Endothelial cell of hepatic sinusoid (primary cell): Measurements from ENCODE around the gene RNASE13.

Source experiments
- in situ Hi-C: cut with HindIII; loops from 2 replicates; pipeline ENCODE4 v1.10.0; 2017; ENCODE audit warnings: low sequenced_read_pairs

The RNASE13 gene

DNA sequence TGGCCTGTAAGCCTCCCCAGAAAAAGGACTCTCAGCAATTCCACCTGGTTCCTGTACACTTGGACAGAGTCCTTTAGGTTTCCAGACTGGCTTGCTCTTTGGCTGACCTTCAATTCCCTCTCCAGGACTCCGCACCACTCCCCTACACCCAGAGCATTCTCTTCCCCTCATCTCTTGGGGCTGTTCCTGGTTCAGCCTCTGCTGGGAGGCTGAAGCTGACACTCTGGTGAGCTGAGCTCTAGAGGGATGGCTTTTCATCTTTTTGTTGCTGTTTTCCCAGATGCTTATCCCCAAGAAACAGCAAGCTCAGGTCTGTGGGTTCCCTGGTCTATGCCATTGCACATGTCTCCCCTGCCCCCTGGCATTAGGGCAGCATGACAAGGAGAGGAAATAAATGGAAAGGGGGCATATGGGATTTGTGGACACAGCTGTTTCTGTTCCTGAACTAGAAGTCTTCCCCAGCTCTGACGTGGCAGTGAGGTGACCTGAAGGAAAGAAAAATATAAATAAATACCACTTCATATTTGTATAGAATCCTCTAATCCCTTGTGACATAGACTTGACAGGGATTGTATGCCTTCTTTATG lies 8.9 kb upstream of the RNASE13 start:
- in situ Hi-C loops = loop anchor here (5.0 kb wide), 1 partner anchor 64 kb away; no protein-coding TSS in a partner anchor

DNA sequence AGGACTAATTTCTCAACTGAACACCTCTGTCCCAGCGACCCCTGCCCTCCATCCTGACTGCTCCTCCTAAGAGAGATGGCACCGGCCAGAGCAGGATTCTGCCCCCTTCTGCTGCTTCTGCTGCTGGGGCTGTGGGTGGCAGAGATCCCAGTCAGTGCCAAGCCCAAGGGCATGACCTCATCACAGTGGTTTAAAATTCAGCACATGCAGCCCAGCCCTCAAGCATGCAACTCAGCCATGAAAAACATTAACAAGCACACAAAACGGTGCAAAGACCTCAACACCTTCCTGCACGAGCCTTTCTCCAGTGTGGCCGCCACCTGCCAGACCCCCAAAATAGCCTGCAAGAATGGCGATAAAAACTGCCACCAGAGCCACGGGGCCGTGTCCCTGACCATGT lies 8.3 kb upstream of the RNASE13 start:
- in situ Hi-C loops = loop anchor here (5.0 kb wide), 1 partner anchor 64 kb away; no protein-coding TSS in a partner anchor

DNA sequence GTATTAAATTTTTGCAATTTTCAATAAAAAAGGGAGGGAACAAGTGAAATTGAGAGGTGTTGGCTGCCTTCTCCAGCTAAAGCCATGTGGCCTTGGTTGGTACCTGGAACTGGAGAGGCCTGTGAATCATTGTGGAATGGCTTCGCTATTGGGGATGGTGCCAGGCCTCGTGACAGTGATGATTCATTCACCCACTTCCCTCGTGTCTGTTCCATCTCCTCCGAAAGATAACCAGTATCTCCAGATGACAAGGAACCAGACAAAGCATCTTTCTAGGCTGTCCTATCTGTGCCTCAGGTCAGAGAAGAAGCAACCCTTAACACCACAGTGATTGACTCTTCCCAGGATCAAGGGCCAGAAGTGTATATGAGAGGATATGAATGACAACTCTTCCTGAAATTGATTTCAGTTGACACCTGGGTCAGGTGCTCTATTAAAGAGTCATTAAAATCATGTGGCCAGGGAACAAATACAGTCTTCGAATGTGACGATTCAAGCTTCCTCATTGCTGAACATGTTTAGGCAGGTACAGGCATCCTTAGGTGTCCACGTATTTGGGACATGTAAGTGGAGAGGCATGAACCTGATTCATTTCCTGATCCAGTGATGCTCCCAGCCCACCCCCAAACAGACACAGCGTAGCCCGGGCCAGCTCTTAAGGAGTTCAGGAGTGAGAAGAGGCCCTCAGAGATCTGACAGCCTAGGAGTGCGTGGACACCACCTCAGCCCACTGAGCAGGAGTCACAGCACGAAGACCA lies 7.2 kb upstream of the RNASE13 start, which contains the start of gene RNASE7:
Gene RNASE7 (plus strand): TSS at position 687 of the 758 bp plus-strand sequence. CDS start 631 bp downstream, outside the sequence.
- in situ Hi-C loops = loop anchor here (5.0 kb wide), 1 partner anchor 65 kb away; no protein-coding TSS in a partner anchor

DNA sequence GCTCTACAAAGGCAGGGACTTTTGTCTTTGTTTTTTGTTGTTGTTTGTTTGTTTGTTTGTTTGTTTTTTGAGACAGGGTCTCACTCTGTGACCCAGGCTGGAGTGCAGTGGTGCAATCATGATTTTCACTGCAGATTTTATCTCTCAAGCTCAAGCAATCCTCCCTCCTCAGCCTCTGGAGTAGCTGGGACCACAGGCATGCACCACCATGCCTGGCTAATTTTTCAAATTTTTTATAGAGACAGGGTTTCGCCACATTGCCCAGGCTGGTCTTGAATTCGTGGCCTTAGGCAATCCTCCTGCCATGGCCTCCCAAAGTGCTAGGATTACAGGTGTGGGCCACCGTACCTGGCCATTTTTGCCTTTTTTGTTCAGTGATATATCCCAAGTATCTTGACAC lies 6.3 kb upstream of the RNASE13 start:
- in situ Hi-C loops = loop anchor here (5.0 kb wide), 1 partner anchor 66 kb away; no protein-coding TSS in a partner anchor

DNA sequence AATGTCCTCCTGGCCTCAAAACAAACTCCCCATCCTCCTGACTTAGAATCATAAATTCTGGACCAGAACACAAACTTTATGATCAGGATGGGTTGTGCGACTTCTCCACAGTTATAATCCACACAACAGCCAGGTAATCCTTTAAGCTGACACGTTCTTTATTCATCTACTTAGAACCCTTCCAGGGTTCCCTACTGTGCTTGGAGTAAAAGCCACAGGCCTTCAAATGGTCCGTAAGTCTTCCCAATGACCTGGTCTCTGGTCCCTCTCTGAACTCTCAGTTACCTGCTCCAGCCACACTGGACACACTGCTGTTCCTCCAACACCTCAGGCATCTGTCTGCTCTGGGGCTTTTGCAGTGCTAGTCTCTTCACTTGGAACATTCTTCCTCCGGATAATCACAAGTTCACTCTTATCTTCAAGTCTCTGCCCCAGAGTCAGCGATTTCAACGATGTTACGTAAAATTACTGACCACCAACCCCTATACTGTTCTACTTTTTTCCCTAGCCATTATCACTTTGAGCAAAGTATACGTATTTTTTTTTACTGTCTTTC lies 5.8 kb upstream of the RNASE13 start:
- in situ Hi-C loops = loop anchor here (5.0 kb wide), 1 partner anchor 67 kb away; no protein-coding TSS in a partner anchor

DNA sequence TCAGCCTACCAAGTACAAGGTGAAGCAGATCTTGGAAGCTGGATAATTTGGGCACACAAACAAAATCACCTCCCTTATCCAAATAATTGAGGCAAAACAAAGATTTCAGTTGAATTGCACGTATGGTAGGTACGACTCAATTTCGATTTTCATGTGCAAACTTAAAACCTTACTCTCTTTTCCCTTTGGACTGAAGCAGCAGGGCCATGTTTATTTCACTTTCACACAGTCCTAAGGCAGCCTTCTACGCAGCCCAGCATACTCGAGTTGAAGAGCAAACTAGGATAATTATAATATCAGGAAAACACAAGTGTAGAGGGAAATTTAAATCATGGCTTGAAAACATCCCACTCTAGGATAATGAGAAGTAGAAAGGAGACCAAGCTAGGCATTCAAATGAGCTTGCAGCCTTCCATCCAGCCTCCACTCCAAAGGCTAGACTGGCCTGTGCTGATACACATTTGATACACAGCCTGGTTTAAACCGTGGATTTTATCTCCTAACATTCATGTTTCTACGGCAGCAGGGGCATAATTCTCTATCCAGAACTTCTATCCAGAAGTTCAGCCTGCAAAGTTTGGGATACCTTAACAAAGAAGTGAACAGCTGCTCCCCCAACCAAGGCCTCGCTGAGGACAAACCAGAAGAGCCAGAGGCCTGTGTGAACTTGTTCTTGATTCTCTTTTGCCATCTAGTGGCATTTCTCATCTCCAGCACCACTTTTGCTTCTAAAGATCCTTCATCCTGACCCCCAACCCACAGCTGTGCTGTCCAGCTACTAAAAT lies 5.2 kb upstream of the RNASE13 start:
- in situ Hi-C loops = loop anchor here (5.0 kb wide), 1 partner anchor 68 kb away; no protein-coding TSS in a partner anchor

DNA sequence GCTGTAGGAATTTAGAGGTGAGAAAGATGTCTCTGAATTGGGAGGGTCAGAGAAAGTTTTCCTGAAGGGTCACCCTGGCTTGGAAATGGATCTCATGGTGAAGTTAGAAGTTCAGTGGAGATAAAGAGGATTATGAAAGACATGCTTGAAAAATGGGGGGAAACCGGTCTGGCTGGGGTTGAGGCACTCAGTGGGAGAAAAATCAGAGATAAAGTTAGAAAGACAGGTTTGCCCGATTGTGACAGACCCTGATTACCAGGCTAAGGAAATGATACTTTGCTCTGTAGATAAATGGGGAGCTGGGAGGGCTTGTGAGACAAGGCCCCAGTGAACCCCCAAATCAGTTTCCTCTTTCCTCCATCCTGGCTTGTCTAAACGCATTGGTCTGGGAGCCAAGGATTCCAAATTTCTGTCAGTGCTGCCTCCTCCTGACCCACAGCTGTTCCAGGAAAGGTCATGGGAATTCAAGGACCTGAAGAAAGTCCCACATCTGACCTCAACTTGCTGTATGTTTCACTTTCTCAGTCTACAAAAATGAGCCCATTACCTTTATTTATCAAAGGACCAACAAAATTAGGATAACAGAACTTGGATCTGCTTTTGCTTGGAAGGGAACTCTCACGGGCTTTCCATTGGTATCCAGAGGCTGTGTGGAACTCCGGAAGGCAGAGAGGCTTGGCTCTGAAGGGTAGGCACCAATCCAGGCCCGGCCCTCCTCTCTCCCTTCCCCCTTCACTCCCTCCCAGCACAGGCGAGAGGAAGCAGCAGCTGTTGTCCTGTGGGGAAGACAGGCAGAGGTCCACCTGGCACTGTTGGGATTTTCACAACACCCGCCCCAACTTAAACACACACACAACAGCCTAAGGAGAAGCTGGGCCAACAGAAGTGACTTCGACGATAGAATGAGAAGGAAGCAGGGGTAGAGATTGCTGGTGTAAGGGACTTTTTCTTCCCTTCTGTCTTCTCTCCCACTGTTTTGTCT lies 4.1 kb upstream of the RNASE13 start:
- in situ Hi-C loops = no loop called here

DNA sequence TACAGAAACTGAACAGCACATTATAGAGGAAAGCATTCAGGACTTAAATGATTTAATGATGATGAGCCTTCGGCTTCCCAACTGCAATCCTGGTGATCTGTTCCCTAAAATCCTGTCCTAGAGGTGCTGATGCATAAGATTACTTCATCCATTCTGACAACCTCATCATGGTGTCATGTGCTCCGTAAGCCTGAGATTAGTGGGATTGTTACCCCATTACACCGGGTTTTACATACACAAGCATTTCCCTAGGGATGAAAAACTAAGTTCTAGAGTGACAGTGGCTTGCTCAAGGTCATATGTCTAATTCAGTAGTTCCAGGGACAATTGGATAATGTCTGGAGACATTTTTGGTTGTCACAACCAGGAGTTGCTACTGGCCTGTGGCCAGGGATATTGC lies 2.5 kb upstream of the RNASE13 start:
- in situ Hi-C loops = no loop called here

DNA sequence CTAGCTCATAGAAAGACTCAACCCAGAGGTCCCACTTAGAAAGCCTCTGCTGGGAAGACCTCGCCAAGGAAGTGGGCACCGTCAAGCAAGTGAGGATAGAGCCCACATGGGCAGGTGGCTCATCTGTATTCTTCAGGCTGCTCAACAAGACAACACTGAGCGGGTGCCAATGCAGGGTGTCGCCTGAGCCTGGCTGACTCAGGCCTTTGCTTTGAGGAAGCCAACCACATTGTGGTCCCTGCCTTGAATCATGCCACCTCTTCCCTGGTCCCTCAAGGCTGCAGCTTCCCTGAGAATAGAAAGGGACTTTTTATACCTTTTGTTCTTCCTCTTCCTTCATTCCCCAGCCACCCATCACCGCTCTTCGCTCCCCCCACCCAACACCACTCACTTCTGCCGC lies 2.1 kb upstream of the RNASE13 start:
- in situ Hi-C loops = no loop called here

DNA sequence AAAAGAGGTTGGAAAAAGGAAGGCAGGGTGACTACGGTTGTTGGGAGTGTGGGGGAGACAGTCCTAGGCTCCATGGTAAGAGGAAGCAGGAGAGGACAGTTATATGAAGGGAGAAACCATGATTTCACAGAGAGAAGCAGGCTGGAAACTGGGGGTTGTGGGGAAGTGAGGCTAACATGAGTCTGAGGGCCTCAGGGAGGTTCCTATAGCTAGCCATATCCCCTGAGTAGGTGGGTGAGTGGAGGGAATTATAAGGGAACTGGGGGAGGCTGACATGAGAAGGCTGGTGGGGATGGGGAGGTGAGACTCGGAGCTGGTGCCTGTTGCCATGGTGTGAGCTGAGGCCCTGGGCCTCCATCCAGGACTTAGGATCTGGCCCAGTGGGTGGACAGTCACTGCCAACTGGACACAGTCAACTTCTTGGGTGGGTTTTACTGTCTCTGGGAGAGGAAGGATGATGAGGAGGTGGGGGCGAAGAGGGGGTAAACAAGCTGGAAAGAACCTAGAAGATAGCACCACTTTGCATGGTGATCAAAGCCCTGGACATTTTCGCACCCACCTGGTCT lies 1.4 kb downstream of the RNASE13 start:
- in situ Hi-C loops = no loop called here

DNA sequence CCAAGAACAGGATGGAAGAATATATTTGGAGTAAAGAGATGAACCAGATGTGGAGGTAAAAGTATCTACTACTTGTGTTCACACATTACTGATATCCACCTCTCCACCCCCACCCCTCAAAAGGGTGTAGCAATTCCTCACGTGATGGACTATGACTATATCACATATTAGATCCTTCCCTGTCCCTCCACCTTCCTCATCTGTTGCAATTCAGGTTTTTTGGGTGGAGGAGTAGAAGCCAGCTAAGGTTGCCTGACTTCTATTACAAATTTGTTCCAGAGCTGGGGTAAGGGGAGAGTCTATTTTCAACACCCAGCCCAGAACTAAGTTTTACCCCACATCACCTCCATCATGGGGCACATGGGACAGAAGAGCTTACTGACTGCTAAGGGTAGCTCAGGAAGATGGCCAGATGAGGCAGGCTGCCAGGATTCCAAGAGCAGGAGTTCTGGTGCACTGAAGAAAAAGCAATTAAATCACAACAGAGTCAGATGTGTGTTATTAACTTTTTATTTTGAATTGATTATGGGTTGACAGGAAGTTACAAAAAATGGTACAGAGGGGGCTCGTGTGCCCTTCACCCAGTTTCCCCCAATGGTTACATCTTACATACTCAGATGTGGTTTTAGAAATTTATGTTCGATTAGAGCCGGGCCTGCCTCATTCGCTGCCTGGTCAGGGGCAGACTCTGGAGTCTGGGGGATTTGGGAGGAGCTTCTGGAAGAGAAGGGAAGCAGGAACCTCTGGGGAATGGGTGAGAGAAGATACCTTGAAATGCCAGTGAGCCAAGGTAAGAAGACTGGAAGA lies 2.1 kb downstream of the RNASE13 start:
- in situ Hi-C loops = no loop called here

DNA sequence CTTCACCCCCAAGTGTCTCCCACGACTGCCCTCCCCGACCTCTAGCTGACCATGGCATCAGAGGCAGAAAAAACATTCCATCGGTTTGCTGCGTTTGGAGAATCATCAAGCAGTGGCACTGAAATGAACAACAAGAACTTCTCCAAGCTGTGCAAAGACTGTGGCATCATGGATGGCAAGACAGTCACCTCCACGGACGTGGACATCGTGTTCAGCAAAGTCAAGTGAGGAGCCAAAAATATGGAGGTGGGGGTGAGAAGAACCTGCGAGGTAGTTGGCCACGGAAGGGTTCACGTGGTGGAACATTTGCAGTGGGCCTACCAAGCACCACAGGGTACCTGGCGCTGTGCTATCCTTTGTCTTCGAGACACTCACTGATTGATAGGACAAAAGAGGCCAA lies 4.1 kb downstream of the RNASE13 start:
- in situ Hi-C loops = no loop called here

DNA sequence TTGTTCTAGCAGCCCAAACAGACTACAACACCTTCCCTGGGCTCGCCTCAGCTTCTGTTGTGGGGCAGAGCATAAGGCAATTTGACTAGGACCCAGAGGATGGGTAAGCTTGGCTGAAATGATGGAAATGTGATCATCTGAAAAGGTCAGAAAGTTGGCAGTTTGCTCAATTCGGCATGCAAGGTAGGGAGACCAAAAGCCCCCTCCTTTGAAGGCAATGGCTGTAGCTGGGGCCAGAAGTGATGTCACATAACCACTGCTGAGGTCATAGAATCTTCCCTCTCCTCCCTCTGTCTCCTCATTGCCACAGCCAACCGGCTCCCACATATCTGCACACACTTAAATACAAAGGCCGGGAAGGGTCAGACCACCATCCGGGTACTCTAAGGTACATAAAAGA lies 4.7 kb downstream of the RNASE13 start, which contains the start of gene TPPP2:
Gene TPPP2 (plus strand): TSS at position 301 of the 400 bp plus-strand sequence. CDS start 365 bp downstream, outside the sequence.
- in situ Hi-C loops = no loop called here

DNA sequence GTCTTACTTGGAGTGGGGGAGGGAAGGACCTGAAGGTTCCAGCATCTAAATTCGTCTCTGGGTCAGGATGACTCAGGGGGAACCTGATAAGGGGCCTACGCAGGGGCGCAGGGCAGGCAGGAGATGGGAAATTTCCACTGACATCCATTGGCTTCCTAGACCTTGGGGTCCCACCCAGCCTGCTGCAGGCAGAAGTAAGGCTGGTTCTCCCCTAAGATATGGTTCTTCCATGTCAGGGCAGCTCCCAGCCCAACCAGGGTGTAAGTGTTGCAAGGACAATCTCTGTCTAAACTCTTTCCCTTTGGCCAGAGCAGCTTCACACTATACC lies 7.7 kb downstream of the RNASE13 start:
- in situ Hi-C loops = no loop called here

DNA sequence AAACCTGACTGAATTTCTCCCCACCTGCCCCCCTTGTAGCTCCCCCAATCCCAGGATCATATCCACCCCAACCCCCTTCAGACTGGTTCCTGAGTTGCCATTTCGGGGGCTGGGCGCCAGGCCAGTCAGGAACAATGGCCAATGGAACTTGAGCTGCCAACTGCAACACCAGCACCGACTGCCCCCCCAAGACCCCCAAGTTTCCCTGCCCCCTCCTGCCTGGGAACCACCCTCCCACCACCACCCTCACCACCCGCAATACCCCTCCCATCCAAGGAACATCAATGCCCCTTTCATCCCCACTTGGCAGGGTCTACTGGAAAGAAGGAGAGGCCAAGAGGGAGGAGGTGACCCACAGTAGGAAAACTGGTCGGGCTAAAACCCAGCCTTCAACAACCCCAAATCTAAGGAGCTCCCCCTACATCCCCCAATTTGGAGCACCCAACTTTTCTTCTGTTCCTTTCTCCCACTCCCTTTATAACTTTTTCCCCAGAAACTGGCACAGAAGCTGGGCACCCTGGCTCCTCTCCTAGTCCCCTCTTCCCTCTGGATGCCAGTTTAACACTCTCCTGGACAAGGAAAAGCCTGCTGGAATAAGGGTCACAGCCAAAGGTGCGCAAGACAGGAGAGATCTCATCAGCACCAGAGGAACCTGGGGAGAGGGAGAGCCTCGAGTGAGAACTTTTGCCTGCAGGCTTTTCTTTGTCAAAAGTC lies 8.2 kb downstream of the RNASE13 start:
- in situ Hi-C loops = no loop called here

DNA sequence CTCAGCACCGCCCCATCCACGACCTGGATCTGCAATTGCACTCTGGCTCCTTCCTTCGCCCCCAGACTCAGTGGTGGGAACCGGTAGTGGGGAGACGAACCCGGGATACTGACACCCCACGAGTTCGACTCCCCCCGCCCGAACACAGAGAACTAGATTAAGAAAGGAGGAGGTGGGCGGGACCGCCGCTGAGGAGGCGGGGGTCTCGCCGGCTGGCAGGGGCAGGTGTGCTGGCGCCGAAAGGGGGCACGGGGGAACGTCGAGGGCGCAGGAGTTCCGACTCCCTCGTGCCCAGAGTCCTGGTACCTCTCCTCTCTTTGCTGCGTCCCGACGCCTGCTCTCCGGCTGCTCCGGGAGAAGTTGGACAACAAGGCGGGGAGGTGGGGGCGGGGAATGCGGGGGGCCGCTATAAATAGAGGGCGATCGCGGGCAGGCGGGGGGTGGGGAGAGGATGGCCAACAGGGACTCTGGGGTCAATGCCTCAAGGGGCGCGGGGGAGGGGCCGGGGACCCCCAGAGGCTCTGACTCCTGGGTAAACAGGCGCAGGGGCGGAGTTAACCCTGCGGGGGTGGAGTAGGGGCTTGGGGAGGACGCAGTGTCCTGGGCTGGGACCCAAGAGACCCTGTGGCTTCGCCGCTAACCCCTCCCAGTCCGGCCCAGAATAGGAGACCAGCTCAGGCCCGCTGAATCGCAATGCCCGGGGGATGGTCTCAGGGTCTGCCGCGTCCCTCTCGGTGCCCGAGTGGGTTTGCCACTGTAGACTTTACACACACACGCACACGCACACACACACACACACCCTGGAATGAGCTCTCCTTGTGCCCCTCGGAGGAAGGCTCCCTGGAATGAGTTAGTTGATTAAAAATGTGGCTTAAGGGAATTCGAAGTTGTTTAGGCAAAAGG lies 9.0 kb downstream of the RNASE13 start:
- in situ Hi-C loops = no loop called here
